ENCODE measurements around the gene MUC5B. TPM values are rescaled to one million over a fixed set of nuclear protein-coding genes. Genes with fewer than 3 reads are reported as not detected.

MUC5B gene
- total and polyA plus RNA-seq, 5 donors from 2014 or later = not detected

GRCh38 chr11:1281326-1281973 lies 58.6 kb downstream of the MUC5B start:
- Histone ChIP-seq H3K4me1 (ENCODE audit: control insufficient read depth, insufficient read depth, low read length, poor library complexity, severe bottlenecking) (no peaks in the 10 kb centered on the region), H3K9me3 (ENCODE audit: control insufficient read depth in 2 of 2, low read length in 2 of 2) (no peaks in the 10 kb centered on the region), H3K27me3 (ENCODE audit: control insufficient read depth, insufficient read depth, low read length) (no peaks in the 10 kb centered on the region), H3K4me3 (ENCODE audit: low read depth, low read length) (no peak overlapping the region), H3K36me3 (ENCODE audit: control insufficient read depth, insufficient read depth, low read length) (peaks cover 34% of the 10 kb centered on the region), H3K27ac (ENCODE audit: insufficient read depth, low read length, poor library complexity, severe bottlenecking) (no peak overlapping the region)
- peaks cover 0 to 3% (median 0%) of the 10 kb centered on the region in 4 donors for H3K4me1 Mint-ChIP-seq
- H3K27me3 Mint-ChIP-seq = no peaks in the 10 kb centered on the region
- peak overlapping the region in 1 of 3 donors; percentile 26 for H3K27ac Mint-ChIP-seq
- H3K9me3 Mint-ChIP-seq = no peaks in the 10 kb centered on the region
- ATAC-seq (ENCODE audit: low read depth in 2 of 2) (no peak), DNase-seq (no peak)
- no peak overlapping the region for H3K4me3 Mint-ChIP-seq
- peaks cover 19% of the 10 kb centered on the region for H3K36me3 Mint-ChIP-seq

GRCh38 chr11:1281974-1282365 lies 59.1 kb downstream of the MUC5B start:
- H3K27me3 Mint-ChIP-seq = no peaks in the 10 kb centered on the region

GRCh38 chr11:1283091-1283511 lies 60.2 kb downstream of the MUC5B start:
- Histone ChIP-seq H3K27ac (ENCODE audit: insufficient read depth, low read length, poor library complexity, severe bottlenecking) (no peak overlapping the region), H3K4me3 (ENCODE audit: low read depth, low read length) (no peak overlapping the region), H3K27me3 (ENCODE audit: control insufficient read depth, insufficient read depth, low read length) (no peaks in the 10 kb centered on the region), H3K9me3 (ENCODE audit: control insufficient read depth in 2 of 2, low read length in 2 of 2) (no peaks in the 10 kb centered on the region), H3K4me1 (ENCODE audit: control insufficient read depth, insufficient read depth, low read length, poor library complexity, severe bottlenecking) (no peaks in the 10 kb centered on the region), H3K36me3 (ENCODE audit: control insufficient read depth, insufficient read depth, low read length) (peaks cover 32% of the 10 kb centered on the region)
- ATAC-seq (ENCODE audit: low read depth in 2 of 2) (no peak), DNase-seq (no peak)
- Mint-ChIP-seq H3K4me1 (no peaks in the 10 kb centered on the region), H3K4me3 (no peak overlapping the region), H3K9me3 (no peaks in the 10 kb centered on the region), H3K27ac (no peak overlapping the region), H3K36me3 (peaks cover 17% of the 10 kb centered on the region), H3K27me3 (no peaks in the 10 kb centered on the region)

More at GRCh38 chr11:1281974-1282365, 59.1 kb downstream of the MUC5B start:
- Mint-ChIP-seq H3K36me3 (peaks cover 22% of the 10 kb centered on the region), H3K27ac (no peak overlapping the region), H3K4me3 (no peak overlapping the region), H3K9me3 (no peaks in the 10 kb centered on the region), H3K4me1 (peaks cover 0 to 3% (median 0%) of the 10 kb centered on the region in 4 donors)
- DNase-seq (no peak), ATAC-seq (ENCODE audit: low read depth in 2 of 2) (no peak)
- no peaks in the 10 kb centered on the region for H3K4me1 ChIP-seq (ENCODE audit: control insufficient read depth, insufficient read depth, low read length, poor library complexity, severe bottlenecking)
- no peak overlapping the region for H3K4me3 ChIP-seq (ENCODE audit: low read depth, low read length)
- H3K27ac ChIP-seq (ENCODE audit: insufficient read depth, low read length, poor library complexity, severe bottlenecking) = no peak overlapping the region
- H3K36me3 ChIP-seq (ENCODE audit: control insufficient read depth, insufficient read depth, low read length) = peaks cover 32% of the 10 kb centered on the region
- no peaks in the 10 kb centered on the region for H3K27me3 ChIP-seq (ENCODE audit: control insufficient read depth, insufficient read depth, low read length)
- no peaks in the 10 kb centered on the region for H3K9me3 ChIP-seq (ENCODE audit: control insufficient read depth in 2 of 2, low read length in 2 of 2)

GRCh38 chr11:1283906-1284305 lies 61.0 kb downstream of the MUC5B start:
- Histone ChIP-seq H3K4me1 (ENCODE audit: control insufficient read depth, insufficient read depth, low read length, poor library complexity, severe bottlenecking) (no peaks in the 10 kb centered on the region), H3K9me3 (ENCODE audit: control insufficient read depth in 2 of 2, low read length in 2 of 2) (no peaks in the 10 kb centered on the region), H3K27ac (ENCODE audit: insufficient read depth, low read length, poor library complexity, severe bottlenecking) (no peak overlapping the region), H3K36me3 (ENCODE audit: control insufficient read depth, insufficient read depth, low read length) (peaks cover 36% of the 10 kb centered on the region), H3K4me3 (ENCODE audit: low read depth, low read length) (no peak overlapping the region), H3K27me3 (ENCODE audit: control insufficient read depth, insufficient read depth, low read length) (no peaks in the 10 kb centered on the region)
- Mint-ChIP-seq H3K27me3 (no peaks in the 10 kb centered on the region), H3K36me3 (peaks cover 17% of the 10 kb centered on the region), H3K4me3 (no peak overlapping the region), H3K9me3 (no peaks in the 10 kb centered on the region), H3K27ac (no peak overlapping the region), H3K4me1 (no peaks in the 10 kb centered on the region)
- ATAC-seq (ENCODE audit: low read depth in 2 of 2) (no peak), DNase-seq (no peak)

- DNase-seq (no peak), ATAC-seq (ENCODE audit: low read depth in 2 of 2) (no peak)
- no peaks in the 10 kb centered on the region for H3K27me3 Mint-ChIP-seq
- Histone ChIP-seq H3K4me1 (ENCODE audit: control insufficient read depth, insufficient read depth, low read length, poor library complexity, severe bottlenecking) (no peaks in the 10 kb centered on the region), H3K27me3 (ENCODE audit: control insufficient read depth, insufficient read depth, low read length) (no peaks in the 10 kb centered on the region), H3K27ac (ENCODE audit: insufficient read depth, low read length, poor library complexity, severe bottlenecking) (no peak overlapping the region), H3K36me3 (ENCODE audit: control insufficient read depth, insufficient read depth, low read length) (peaks cover 44% of the 10 kb centered on the region), H3K9me3 (ENCODE audit: control insufficient read depth in 2 of 2, low read length in 2 of 2) (no peaks in the 10 kb centered on the region), H3K4me3 (ENCODE audit: low read depth, low read length) (no peak overlapping the region)
- no peak overlapping the region for H3K4me3 Mint-ChIP-seq
- no peak overlapping the region for H3K27ac Mint-ChIP-seq
- H3K4me1 Mint-ChIP-seq = no peaks in the 10 kb centered on the region
- H3K36me3 Mint-ChIP-seq = peaks cover 14% of the 10 kb centered on the region
- no peaks in the 10 kb centered on the region for H3K9me3 Mint-ChIP-seq
These were observed 62.5 kb downstream of the MUC5B start for GRCh38 chr11:1285316-1285744.

GRCh38 chr11:1285876-1286275 lies 63.0 kb downstream of the MUC5B start:
- Mint-ChIP-seq H3K4me1 (no peaks in the 10 kb centered on the region), H3K4me3 (no peak overlapping the region), H3K27me3 (no peaks in the 10 kb centered on the region), H3K9me3 (no peaks in the 10 kb centered on the region), H3K27ac (no peak overlapping the region), H3K36me3 (peaks cover 15% of the 10 kb centered on the region)
- H3K4me3 ChIP-seq (ENCODE audit: low read depth, low read length) = no peak overlapping the region
- no peaks in the 10 kb centered on the region for H3K27me3 ChIP-seq (ENCODE audit: control insufficient read depth, insufficient read depth, low read length)
- no peak overlapping the region for H3K27ac ChIP-seq (ENCODE audit: insufficient read depth, low read length, poor library complexity, severe bottlenecking)
- no peaks in the 10 kb centered on the region for H3K4me1 ChIP-seq (ENCODE audit: control insufficient read depth, insufficient read depth, low read length, poor library complexity, severe bottlenecking)
- ATAC-seq (ENCODE audit: low read depth in 2 of 2) (no peak), DNase-seq (no peak)
- peaks cover 49% of the 10 kb centered on the region for H3K36me3 ChIP-seq (ENCODE audit: control insufficient read depth, insufficient read depth, low read length)
- no peaks in the 10 kb centered on the region for H3K9me3 ChIP-seq (ENCODE audit: control insufficient read depth in 2 of 2, low read length in 2 of 2)

- no peaks in the 10 kb centered on the region for H3K27me3 Mint-ChIP-seq
- peaks cover 0 to 4% (median 0%) of the 10 kb centered on the region in 4 donors for H3K4me1 Mint-ChIP-seq
- Histone ChIP-seq H3K4me3 (ENCODE audit: low read depth, low read length) (no peak overlapping the region), H3K27me3 (ENCODE audit: control insufficient read depth, insufficient read depth, low read length) (no peaks in the 10 kb centered on the region), H3K4me1 (ENCODE audit: control insufficient read depth, insufficient read depth, low read length, poor library complexity, severe bottlenecking) (no peaks in the 10 kb centered on the region), H3K9me3 (ENCODE audit: control insufficient read depth in 2 of 2, low read length in 2 of 2) (no peaks in the 10 kb centered on the region), H3K36me3 (ENCODE audit: control insufficient read depth, insufficient read depth, low read length) (peaks cover 47% of the 10 kb centered on the region), H3K27ac (ENCODE audit: insufficient read depth, low read length, poor library complexity, severe bottlenecking) (no peak overlapping the region)
- no peak overlapping the region for H3K4me3 Mint-ChIP-seq
- H3K36me3 Mint-ChIP-seq = peaks cover 21% of the 10 kb centered on the region
- ATAC-seq (ENCODE audit: low read depth in 2 of 2) (no peak), DNase-seq (no peak)
- no peak overlapping the region for H3K27ac Mint-ChIP-seq
- no peaks in the 10 kb centered on the region for H3K9me3 Mint-ChIP-seq
These were observed 65.1 kb downstream of the MUC5B start for GRCh38 chr11:1287928-1288327.

GRCh38 chr11:1288426-1289151 lies 65.7 kb downstream of the MUC5B start:
- no peak overlapping the region for H3K27ac Mint-ChIP-seq
- H3K27me3 ChIP-seq (ENCODE audit: control insufficient read depth, insufficient read depth, low read length) = no peaks in the 10 kb centered on the region
- H3K9me3 ChIP-seq (ENCODE audit: control insufficient read depth in 2 of 2, low read length in 2 of 2) = no peaks in the 10 kb centered on the region
- peaks cover 50% of the 10 kb centered on the region for H3K36me3 ChIP-seq (ENCODE audit: control insufficient read depth, insufficient read depth, low read length)
- no peak overlapping the region for H3K4me3 Mint-ChIP-seq
- no peaks in the 10 kb centered on the region for H3K9me3 Mint-ChIP-seq
- peaks cover 0 to 4% (median 0%) of the 10 kb centered on the region in 4 donors for H3K4me1 Mint-ChIP-seq
- no peak for DNase-seq
- peaks cover 17% of the 10 kb centered on the region for H3K36me3 Mint-ChIP-seq
- no peak overlapping the region for H3K27ac ChIP-seq (ENCODE audit: insufficient read depth, low read length, poor library complexity, severe bottlenecking)
- H3K27me3 Mint-ChIP-seq = no peaks in the 10 kb centered on the region
- no peak for ATAC-seq (ENCODE audit: low read depth in 2 of 2)
- no peak overlapping the region for H3K4me3 ChIP-seq (ENCODE audit: low read depth, low read length)
- H3K4me1 ChIP-seq (ENCODE audit: control insufficient read depth, insufficient read depth, low read length, poor library complexity, severe bottlenecking) = no peaks in the 10 kb centered on the region
